ENCODE results near the gene CKMT2. TPM values are rescaled to one million over a fixed set of nuclear protein-coding genes. Genes with fewer than 3 reads are reported as not detected.

Gene CKMT2
- total RNA-seq, 1 experiment from 2014 or later: not detected

GRCh38 chr5:81251922-81252321 lies 18.8 kb downstream of the CKMT2 start:
- DNase-seq (ENCODE audit: unreplicated experiment): no peak
- ChIA-PET CTCF (interaction anchor here (0.6 to 1.6 kb wide), 3 partner anchors 51 to 1098 kb away, joined by 3 to 6 read pairs (median 4); no protein-coding TSS in a partner anchor), POLR2A (interaction anchor here (0.9 kb wide), 1 partner anchor 48 kb away, joined by 3 read pairs; no protein-coding TSS in a partner anchor)
- no peaks in the 10 kb centered on the region for H3K27me3 Mint-ChIP-seq (ENCODE audit: insufficient read depth, unreplicated experiment)
- peaks cover 7% of the 10 kb centered on the region for H3K36me3 Mint-ChIP-seq (ENCODE audit: insufficient read depth, unreplicated experiment)
- no peak for TF ChIP-seq CTCF (IDR thresholded peaks at IDR 0.05; ENCODE audit: unreplicated experiment)
- H3K4me1 Mint-ChIP-seq (ENCODE audit: insufficient read depth, unreplicated experiment): peaks cover 9% of the 10 kb centered on the region
- H3K4me3 Mint-ChIP-seq (ENCODE audit: unreplicated experiment): no peak overlapping the region
- intact Hi-C loops (cut with micrococcal nuclease): no loop called here
- H3K27ac Mint-ChIP-seq (ENCODE audit: low read depth, unreplicated experiment): no peak overlapping the region
- no TSS peak for BruUV-seq (replicated peaks)
- no peaks in the 10 kb centered on the region for H3K9me3 Mint-ChIP-seq (ENCODE audit: unreplicated experiment)

GRCh38 chr5:81252904-81253303 lies 19.8 kb downstream of the CKMT2 start:
- Mint-ChIP-seq H3K4me1 (ENCODE audit: insufficient read depth, unreplicated experiment) (peaks cover 9% of the 10 kb centered on the region), H3K9me3 (ENCODE audit: unreplicated experiment) (no peaks in the 10 kb centered on the region), H3K27me3 (ENCODE audit: insufficient read depth, unreplicated experiment) (no peaks in the 10 kb centered on the region), H3K36me3 (ENCODE audit: insufficient read depth, unreplicated experiment) (peaks cover 7% of the 10 kb centered on the region), H3K27ac (ENCODE audit: low read depth, unreplicated experiment) (no peak overlapping the region), H3K4me3 (ENCODE audit: unreplicated experiment) (no peak overlapping the region)
- CTCF ChIA-PET: interaction anchor here (0.6 to 1.6 kb wide), 6 partner anchors 17 to 896 kb away, joined by 3 to 7 read pairs (median 4); no protein-coding TSS in a partner anchor
- POLR2A ChIA-PET: interaction anchor here (1.4 to 1.8 kb wide), 2 partner anchors 16 to 46 kb away, joined by 7 to 9 read pairs; no protein-coding TSS in a partner anchor
- no peak for DNase-seq (ENCODE audit: unreplicated experiment)
- no peak for TF ChIP-seq CTCF (IDR thresholded peaks at IDR 0.05; ENCODE audit: unreplicated experiment)
- intact Hi-C loops (cut with micrococcal nuclease): no loop called here
- BruUV-seq (replicated peaks): no TSS peak

- peaks cover 9% of the 10 kb centered on the region for H3K4me1 Mint-ChIP-seq (ENCODE audit: insufficient read depth, unreplicated experiment)
- peaks cover 7% of the 10 kb centered on the region for H3K36me3 Mint-ChIP-seq (ENCODE audit: insufficient read depth, unreplicated experiment)
- CTCF ChIA-PET: interaction anchor here (0.7 to 1.2 kb wide), 4 partner anchors 16 to 47 kb away, joined by 3 to 7 read pairs (median 4); no protein-coding TSS in a partner anchor
- no peaks in the 10 kb centered on the region for H3K27me3 Mint-ChIP-seq (ENCODE audit: insufficient read depth, unreplicated experiment)
- H3K9me3 Mint-ChIP-seq (ENCODE audit: unreplicated experiment): no peaks in the 10 kb centered on the region
- H3K27ac Mint-ChIP-seq (ENCODE audit: low read depth, unreplicated experiment): no peak overlapping the region
- intact Hi-C loops (cut with micrococcal nuclease): no loop called here
- H3K4me3 Mint-ChIP-seq (ENCODE audit: unreplicated experiment): no peak overlapping the region
- TF ChIP-seq CTCF (IDR thresholded peaks at IDR 0.05; ENCODE audit: unreplicated experiment): no peak
- POLR2A ChIA-PET: interaction anchor here (0.6 to 1.8 kb wide), 4 partner anchors 15 to 318 kb away, joined by 3 to 9 read pairs (median 6); no protein-coding TSS in a partner anchor
- BruUV-seq (replicated peaks): no TSS peak
- DNase-seq (ENCODE audit: unreplicated experiment): peak; percentile 26
These were observed 20.8 kb downstream of the CKMT2 start for GRCh38 chr5:81253875-81254274.

- H3K27ac Mint-ChIP-seq (ENCODE audit: low read depth, unreplicated experiment): no peak overlapping the region
- no TSS peak for BruUV-seq (replicated peaks)
- CTCF ChIA-PET: interaction anchor here (0.6 to 1.6 kb wide), 3 partner anchors 28 to 950 kb away, joined by 3 to 5 read pairs (median 4); no protein-coding TSS in a partner anchor
These were observed 21.9 kb downstream of the CKMT2 start for GRCh38 chr5:81254886-81255559.

More at GRCh38 chr5:81254886-81255559, 21.9 kb downstream of the CKMT2 start:
- Mint-ChIP-seq H3K4me3 (ENCODE audit: unreplicated experiment) (no peak overlapping the region), H3K9me3 (ENCODE audit: unreplicated experiment) (peaks cover 4% of the 10 kb centered on the region), H3K27me3 (ENCODE audit: insufficient read depth, unreplicated experiment) (no peaks in the 10 kb centered on the region), H3K4me1 (ENCODE audit: insufficient read depth, unreplicated experiment) (peaks cover 9% of the 10 kb centered on the region), H3K36me3 (ENCODE audit: insufficient read depth, unreplicated experiment) (peaks cover 7% of the 10 kb centered on the region)
- POLR2A ChIA-PET: interaction anchor here (1.6 kb wide), 1 partner anchor 45 kb away, joined by 4 read pairs; no protein-coding TSS in a partner anchor
- TF ChIP-seq CTCF (IDR thresholded peaks at IDR 0.05; ENCODE audit: unreplicated experiment): no peak
- intact Hi-C loops (cut with micrococcal nuclease): no loop called here
- DNase-seq (ENCODE audit: unreplicated experiment): no peak

Data from MCF 10A (cell line).